HG03460 (cell line): Measurements from ENCODE around the gene GPR27.

Experiments
- ATAC-seq: cut with Tn5 transposase; IDR thresholded peaks from one replicate; pipeline ENCODE4 v1.9.1; 2021; ENCODE audit not compliant: unreplicated experiment

Gene GPR27

DNA sequence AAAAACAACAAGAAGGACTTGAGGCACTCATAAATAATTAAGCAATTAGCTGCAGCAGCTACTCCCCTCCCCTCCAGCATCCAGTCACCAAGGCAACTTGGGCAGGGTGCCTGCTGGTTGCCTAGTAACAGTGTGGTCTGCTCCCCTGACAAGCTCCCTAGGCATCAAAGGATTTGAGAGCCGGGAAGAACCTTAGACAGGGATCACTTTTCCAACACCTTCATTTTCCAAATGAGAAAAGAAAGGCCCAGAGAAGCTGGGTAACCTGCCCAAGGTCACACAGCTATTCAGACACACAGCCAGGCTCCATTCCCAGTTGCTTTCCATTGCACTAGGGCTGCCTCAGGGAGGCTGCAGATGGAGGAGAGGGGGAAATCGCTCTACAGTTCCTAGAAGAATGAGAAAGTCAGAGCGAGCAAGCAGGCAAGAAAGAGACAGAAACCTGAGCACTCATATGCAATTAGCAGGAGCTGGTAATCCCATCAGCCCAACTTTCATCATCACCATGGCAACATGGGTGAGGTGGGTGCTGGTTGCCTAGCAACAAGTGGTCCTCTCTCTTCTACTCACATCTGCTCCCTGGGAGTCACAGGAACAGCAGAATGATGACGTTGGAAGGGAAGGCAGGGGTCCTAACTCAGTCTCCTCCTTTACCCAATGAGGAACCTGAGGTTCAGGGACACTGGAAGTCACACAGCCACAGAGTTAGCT, 24.9 kb upstream of the GPR27 start:
- no peak for ATAC-seq

DNA sequence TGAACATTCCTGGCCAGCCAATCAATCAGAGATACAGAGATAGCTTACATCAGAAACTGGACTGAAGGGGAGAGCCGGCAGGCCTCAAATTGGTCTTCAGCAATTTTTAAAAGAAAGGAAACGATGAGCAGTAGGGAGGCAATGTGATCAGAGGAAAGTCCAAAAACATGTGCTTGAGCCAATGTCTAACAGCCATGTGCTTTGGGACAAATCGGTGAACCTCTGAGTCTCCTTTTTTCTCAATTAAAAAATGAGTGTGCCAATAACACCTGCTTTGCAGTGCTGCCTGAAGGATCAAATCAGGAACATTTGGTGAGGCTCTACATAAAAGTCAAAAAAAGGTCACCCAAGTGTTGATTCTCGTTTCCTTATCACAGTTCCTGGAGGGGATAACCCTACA, 21.0 kb upstream of the GPR27 start:
- no peak for ATAC-seq

DNA sequence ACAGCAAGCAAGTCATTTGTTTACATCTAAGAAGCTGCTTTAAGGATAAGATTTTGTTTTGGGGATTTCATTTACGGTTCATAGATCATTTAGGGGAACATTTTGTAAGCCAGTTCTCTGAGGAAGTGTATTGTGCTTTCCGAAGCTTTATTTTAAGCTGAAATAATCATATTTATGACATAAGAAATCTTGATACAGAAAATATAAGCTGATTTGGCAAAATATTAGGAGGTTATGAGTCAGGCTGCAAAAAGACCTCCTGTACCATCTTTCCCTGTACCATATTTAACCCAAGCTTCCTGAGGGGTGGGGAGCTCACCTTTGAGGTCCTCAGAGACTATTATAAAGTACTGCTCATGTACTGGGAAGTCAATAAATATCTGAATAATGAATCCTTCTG, 20.3 kb upstream of the GPR27 start:
- ATAC-seq: no peak

DNA sequence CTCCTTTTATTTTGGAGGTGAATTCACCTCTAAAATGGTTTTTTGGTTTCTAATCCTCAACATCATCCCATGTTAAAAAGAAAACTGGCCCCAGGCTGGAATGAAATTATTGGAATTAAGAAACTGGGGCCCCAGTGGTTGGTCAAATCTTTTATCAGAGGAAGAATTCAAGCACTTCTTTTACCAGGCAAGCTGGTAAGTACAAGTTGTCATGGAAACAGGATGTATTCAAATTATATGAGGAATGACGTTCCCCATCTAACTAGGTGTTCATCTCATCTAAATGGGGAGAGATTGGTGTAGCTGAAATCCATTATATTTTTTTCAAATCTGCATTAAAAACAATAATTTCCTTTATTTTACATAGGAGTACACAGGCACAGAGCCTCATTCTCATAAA, 18.8 kb upstream of the GPR27 start:
- ATAC-seq: no peak

DNA sequence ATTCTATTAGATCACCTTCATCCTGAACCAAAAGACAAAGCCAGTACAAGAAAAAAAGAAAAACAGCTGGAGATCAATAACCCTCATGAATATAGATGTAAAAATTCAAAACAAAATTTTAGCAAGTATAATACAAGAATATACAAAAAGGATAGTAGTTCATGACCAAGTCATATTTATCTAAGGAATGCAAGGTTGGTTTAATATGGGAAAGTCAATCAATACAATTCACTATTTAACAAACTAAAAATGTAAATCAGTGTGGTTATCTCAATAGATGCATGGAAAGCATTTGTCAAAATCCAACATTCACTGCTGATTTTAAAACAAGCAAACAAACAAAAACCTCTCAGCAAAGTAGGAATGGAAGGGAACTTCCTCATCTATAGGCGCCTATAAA, 11.0 kb upstream of the GPR27 start:
- no peak for ATAC-seq

DNA sequence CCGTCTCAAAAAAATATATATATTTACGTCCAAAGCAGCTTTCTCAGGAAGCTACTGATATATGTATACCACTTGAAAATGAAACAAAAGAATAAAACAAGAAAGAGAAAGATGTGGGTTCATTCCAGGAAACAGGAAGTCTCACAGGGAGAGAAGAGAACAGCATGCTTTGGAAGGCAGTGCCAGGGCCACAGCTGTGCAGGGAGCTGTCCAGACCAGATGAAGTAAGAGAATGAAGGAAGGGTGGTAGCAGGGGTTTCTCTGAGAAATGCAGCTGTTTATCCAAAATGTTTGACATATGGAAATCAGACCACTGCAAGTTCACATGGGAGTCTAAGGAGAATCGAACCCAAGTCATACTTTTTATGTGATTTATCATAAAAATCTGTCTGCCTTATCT, 8.9 kb upstream of the GPR27 start:
- no peak for ATAC-seq

DNA sequence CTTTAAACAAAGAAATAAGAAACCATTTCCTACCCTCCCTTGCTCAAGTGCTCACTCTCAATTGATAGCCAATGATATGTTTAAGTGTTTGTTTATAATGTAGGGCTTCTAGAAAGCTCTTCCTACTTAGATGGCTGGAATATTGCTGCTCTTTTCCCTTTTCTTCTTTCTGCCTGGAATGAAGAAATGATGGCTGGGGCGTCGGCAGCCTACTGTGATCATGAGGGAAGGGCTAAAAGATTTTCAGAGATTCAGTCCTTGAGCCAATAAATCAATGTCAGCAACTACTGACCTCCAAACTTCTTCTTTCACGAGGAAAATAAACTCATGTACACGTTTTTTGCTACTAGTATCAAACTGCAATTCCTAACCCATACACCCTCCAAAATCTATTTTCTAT, 2.1 kb upstream of the GPR27 start:
- ATAC-seq: no peak

DNA sequence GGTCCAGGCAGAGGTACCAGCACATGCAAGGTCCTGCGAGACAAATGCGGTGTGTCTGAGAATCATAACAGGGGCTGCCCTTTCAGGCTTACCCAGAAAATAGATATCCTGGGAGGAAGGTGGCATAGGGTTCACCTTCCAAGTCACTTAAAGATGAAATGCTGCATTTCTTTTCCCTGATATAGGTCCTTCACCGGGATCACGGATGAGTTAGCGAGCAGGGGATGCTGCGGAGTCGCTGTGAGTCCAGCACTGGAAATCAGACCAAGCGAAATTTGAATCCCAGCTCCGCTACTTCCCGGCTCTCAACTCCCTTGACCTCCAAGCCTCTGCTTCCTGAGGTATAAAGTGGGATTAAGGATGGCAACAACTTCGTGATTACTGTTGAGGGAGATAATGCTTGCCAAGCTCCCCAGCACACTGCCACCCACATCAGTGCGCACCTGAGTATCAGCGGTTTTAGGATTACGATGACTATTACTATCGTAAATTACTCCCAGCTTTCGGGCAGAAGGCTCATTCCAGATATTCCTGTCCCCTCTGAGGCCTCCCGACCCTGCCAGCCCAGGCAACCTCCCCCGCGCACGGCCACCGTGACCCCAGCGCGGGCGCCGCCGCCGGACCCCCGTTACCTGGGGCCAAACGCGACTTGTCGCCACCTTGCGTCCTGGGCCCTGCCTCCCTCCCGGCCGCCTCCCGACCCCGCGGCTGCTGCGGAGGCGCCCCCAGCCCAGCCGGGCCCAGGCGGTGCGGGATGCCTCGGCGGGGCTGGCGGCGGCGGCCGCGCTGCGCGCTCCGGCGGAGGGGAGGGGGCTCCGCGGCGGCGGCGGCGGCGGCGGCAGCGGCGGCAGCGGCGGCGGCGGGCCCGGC, 589 bp upstream of the GPR27 start:
- no peak for ATAC-seq

DNA sequence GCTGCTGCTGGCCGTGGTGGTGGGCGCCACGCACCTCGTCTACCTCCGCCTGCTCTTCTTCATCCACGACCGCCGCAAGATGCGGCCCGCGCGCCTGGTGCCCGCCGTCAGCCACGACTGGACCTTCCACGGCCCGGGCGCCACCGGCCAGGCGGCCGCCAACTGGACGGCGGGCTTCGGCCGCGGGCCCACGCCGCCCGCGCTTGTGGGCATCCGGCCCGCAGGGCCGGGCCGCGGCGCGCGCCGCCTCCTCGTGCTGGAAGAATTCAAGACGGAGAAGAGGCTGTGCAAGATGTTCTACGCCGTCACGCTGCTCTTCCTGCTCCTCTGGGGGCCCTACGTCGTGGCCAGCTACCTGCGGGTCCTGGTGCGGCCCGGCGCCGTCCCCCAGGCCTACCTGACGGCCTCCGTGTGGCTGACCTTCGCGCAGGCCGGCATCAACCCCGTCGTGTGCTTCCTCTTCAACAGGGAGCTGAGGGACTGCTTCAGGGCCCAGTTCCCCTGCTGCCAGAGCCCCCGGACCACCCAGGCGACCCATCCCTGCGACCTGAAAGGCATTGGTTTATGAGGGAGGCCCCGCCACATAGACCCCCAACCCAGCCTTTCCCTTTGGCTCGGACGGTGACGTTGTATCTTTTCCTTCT, 1.1 kb downstream of the GPR27 start:
- ATAC-seq: no peak

DNA sequence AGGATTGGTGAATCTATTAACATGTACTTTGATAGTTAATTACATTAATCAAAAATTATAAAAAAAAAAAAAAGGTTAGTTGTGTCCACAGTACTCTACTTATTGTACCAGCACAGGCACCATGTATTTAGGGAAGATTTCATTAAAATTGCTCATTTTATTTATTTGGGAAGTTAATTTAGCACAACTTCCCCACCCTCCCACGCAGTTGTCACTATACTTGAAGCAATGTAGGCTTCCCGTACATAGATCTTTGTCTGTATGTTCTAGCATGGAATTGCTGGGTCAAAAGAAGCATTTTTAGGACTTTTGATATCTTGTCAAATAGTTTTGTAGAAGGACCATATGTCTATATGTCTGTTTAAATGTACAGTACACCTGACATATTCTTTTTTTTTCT, 4.4 kb downstream of the GPR27 start:
- no peak for ATAC-seq

DNA sequence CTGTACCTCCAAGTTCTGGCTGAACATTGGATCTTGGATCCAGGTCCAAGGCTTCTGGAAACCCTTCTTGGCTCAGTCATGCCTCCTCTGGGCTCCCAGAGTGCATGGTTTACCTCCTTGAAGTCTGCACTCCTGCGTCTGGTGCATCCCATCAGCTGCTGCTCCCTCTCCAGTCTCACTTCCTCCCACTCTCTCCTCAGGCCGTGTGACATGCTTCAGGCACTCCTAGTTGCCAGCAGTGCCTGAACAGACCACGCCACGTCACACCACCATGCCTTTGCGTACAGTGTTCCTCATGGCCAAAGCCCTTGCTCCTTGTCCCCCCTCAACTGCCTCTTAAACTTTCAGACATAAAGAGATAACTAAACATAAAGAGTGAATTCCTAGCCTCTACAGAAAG, 5.7 kb downstream of the GPR27 start:
- ATAC-seq: no peak

DNA sequence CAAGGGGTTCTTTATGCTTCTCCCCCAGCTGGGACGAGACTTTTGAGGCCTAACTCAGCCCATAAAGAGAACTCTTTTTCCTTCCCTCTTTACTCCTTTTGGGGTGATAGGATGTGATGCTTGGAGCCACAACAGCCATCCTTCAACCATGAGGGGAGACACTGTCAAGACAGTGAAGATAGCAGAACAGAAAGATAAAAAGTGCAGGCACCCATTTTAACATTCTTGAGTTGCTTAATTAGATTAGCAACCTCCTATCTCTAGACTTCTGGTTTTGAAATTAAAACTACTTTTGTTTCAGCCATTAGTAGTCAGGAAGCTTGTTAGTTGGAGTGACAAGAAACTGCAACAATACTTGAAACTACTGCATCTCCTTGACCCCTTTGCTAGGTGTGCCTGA, 6.5 kb downstream of the GPR27 start:
- no peak for ATAC-seq

DNA sequence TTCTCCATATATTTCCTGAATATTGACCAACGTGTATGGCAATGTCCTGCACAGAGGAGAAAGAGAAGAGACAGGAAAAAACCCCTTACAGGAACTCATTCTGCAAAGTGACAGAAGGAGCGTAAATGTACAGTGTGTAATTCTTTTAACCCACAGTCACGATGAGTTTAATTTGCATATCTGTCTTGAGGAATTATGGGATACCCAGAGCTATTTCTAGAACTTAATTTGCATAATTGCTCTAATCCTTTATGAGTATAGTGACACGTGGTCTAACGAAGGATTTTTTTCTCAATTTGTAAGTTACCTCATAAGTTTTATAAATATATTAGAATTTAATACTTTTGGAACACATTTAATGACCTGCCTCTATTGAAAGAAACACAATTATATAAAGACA, 9.8 kb downstream of the GPR27 start:
- no peak for ATAC-seq

DNA sequence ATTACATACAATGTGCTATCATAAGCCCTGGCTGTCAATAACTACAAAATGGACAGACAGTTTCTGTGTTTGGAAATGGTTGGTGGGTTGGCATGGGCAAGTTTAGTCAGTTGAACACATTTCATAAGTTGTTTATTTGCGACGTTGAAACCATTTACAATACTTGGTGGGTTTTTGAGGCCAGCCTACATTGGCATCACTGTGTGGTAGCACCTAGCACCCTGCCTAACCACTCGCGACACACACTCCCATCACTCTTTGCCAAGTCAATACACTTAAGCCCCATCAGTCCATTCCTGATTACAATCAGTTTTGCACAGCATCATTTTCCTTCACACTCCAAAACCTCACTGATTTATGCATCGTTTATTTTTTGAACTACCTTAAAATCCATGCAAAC, 17.5 kb downstream of the GPR27 start:
- ATAC-seq: no peak

DNA sequence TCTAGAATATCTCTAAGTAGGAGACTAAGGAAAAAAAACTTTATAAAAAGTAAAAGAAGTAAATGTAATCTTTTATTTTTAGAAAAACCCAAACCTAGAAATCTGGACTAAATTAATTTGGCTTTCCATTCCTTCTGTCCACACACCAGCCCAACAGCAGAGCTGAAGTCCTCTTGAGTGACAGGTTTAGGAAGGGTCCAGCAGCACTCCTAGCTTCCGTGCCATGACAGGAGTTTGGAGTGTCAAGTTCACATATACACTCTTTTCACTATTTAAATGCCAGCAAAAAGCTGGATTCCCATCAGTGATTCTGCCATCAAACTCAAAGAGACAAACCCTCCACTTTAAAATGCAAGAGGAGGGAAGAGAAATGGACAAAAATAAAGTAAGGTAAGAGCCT, 18.2 kb downstream of the GPR27 start:
- ATAC-seq: no peak

DNA sequence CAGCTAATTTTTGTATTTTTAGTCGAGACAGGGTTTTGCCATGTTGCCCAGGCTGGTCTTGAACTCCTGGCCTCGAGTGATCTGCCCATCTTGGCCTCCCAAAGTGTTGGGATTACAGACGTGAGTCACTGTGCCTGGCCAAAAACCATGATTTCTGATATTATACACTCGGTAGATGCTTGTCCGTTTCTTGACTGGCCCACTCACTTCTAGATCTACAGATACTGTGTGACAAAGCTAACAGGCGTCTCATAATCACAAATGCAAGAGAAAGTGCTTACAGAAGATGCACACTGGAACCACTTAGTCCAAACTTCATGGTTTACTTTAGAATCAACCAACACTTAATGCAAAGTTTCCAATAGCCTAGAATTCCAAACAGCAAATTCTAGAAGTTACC, 22.9 kb downstream of the GPR27 start:
- ATAC-seq: no peak

DNA sequence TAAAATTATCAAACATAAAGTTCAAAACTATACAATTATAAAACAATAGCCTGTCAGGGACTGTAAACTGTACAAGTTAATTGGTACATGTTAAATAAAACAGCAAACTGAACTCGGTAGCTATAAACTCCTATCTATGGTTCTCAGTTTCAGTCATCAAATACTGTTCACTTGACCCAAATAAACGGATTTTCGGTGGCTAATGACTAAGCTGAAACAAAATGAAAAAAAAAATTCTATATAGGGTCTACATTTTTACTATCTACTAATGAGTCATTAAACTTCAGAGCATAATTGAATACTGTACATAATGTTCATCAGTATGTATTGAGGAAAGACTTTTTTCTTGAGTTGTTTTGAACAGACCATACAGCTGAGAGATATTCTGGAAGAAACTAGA, 24.7 kb downstream of the GPR27 start:
- no peak for ATAC-seq

DNA sequence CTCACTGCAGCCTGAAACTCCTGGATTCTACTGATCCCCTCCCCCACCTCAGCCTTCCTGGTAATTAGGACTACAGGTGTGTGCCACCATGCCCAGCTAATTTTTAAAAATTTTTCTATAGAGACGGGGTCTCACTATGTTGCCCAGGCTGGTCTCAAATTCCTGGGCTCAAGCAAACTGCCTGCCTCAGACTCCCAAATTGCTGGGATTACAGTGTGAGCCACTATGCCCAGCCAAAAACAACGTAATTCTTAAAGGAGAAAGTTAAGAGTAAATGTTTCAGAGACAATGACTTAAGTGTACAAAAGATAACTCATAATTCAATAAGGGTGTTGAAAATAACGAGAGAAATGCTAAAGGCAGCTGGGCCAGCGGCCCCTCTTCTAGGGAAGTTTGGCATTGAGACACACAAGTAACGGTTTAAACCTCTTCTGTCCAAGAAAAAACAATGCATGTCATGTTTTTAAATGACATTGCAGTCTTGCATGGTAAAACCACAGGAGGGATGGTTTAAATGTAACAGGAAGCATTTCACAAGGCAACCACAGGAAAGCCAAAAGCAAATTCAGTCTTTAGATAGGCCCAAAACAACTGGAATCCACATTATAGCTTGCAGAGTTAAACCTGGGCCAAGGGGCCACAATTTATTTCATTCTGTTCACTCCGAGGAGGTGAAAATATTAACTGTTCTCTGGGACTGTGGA, 26.2 kb downstream of the GPR27 start:
- no peak for ATAC-seq

DNA sequence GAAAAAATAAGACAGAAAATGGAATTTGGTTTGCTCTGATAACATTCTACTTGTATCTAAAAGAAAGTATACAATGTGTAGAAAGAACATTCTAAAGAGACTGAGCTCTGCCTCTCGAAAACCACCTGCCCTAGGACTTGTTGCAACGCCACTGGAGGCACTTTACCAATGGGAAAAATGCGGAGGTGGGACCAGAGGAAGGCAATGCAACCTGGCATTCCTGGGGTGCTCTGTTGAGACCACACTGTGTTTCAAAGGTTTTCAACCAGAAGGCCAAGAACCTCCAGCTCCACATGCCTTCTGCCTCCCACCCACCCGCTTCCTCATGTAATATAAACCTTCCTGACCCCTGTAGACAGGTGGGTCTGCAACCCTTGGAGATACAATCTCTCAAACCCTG, 26.8 kb downstream of the GPR27 start:
- no peak for ATAC-seq

DNA sequence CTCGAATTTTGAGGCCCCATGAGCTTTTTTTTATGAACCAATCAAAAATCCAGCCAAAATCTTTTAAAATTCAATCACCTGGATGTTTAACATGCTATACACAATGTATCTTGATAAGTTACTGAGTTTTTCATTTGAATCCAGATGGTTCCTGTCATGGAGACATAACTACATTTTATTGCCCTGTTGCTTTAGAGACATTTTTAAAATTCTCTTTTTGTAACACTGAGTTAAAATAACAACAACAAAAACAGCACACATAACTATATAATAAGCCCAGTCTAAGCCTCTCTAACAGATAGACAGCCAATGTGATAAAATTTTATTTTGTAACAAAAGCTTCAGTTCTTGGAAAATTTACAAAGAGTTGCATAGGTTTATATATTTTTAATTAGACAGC, 29.5 kb downstream of the GPR27 start:
- ATAC-seq: no peak

DNA sequence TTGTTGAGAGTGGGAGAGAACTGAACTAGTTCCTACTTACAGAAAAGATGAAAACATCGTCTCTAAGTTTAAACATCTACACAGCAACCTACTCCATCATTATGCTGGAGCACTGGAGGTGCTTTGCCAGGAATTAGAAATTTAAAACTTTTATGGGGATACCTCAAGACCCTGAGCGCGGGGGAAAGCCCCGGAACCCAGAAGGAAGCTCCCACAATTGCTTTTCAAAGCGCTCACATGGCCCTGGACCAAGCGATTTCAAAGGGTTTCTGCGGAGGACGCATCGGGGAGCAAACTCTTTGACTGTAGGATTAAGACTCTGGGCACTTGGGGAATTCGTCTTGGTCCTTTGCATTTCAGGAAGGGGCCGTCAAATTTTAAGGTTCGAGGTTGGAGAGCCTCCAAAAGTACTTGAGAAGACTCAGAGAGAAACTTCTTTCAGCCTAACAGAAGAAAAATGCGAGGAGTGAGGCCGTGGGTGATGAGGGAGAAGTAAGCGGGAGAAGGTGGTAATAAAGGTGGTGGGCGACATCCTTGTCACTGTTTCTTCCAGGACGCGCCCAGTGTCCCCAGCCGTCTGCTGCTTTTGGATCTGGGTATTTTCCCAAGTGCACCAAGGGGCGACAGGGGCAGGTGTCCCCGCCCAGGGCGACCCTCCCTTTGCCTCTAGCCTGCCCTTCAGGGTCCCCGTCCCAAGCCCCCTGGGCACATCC, 30.7 kb downstream of the GPR27 start:
- ATAC-seq: no peak
